ENCODE measurements around the gene TMEM43.

DNA sequence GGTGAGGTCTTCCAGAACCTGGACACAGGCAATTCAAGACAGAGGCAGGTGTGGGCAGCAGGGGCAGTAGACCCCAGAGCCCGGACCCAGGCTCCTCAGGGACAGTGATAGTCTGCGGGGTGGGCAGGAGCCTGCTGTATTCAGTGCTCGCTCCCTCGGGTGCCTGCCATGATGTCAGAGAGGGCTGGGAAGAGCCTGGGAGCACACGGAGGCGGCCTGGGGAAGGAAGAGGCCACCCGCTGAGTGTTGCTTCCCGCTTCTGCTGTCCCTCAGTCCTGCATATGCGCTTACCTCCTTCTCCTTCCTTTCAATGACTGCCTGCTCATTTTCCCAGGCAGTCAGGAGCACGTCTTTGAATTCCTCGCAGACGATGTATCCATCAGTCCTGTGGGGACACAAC, 22.8 kb downstream of the TMEM43 start:
- TF ChIP-seq, protein P1, sequence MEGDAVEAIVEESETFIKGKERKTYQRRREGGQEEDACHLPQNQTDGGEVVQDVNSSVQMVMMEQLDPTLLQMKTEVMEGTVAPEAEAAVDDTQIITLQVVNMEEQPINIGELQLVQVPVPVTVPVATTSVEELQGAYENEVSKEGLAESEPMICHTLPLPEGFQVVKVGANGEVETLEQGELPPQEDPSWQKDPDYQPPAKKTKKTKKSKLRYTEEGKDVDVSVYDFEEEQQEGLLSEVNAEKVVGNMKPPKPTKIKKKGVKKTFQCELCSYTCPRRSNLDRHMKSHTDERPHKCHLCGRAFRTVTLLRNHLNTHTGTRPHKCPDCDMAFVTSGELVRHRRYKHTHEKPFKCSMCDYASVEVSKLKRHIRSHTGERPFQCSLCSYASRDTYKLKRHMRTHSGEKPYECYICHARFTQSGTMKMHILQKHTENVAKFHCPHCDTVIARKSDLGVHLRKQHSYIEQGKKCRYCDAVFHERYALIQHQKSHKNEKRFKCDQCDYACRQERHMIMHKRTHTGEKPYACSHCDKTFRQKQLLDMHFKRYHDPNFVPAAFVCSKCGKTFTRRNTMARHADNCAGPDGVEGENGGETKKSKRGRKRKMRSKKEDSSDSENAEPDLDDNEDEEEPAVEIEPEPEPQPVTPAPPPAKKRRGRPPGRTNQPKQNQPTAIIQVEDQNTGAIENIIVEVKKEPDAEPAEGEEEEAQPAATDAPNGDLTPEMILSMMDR (IDR thresholded peaks at IDR 0.05; ENCODE audit: low read length), result no peak
- no peak for TF ChIP-seq EZH2 (IDR thresholded peaks at IDR 0.05; ENCODE audit: borderline replicate concordance, low read length)

All from OCI-LY1 (cell line).